ENCODE measurements around the gene KIF3B. TPM values are rescaled to one million over a fixed set of nuclear protein-coding genes. Genes with fewer than 3 reads are reported as not detected.
A peak's percentile ranks its signal among the peaks of the same experiment; 100 is the strongest.
"Not testable (repeated sequence)": the region's sequence is repeated elsewhere in the genome, so short reads cannot be mapped to it uniquely, and the experiment has no call there.

KIF3B gene
- total RNA-seq, 1 donor: 33.1 TPM

DNA sequence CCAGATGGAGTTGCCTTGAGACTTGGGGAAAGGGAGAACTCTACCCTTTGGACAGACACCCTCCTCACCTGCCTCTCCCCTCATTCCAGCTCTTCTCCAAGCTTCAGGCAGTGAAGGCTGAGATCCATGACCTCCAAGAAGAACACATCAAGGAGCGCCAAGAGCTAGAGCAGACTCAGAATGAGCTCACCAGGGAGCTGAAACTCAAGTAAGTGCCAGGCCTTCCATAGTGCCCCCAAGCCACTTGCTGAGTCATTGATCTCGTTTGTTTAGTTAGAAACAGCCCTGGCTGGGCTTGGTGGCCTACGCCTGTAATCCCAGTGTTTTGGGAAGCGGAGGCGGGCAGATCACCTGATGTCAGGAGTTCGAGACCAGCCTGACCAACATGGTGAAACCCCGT, 39.2 kb downstream of the KIF3B start:
- no peak overlapping the region for H3K4me3 ChIP-seq (ENCODE audit: low read depth, low read length)
- no peak for DNase-seq (ENCODE audit: low read depth)
- TF ChIP-seq, protein P1, sequence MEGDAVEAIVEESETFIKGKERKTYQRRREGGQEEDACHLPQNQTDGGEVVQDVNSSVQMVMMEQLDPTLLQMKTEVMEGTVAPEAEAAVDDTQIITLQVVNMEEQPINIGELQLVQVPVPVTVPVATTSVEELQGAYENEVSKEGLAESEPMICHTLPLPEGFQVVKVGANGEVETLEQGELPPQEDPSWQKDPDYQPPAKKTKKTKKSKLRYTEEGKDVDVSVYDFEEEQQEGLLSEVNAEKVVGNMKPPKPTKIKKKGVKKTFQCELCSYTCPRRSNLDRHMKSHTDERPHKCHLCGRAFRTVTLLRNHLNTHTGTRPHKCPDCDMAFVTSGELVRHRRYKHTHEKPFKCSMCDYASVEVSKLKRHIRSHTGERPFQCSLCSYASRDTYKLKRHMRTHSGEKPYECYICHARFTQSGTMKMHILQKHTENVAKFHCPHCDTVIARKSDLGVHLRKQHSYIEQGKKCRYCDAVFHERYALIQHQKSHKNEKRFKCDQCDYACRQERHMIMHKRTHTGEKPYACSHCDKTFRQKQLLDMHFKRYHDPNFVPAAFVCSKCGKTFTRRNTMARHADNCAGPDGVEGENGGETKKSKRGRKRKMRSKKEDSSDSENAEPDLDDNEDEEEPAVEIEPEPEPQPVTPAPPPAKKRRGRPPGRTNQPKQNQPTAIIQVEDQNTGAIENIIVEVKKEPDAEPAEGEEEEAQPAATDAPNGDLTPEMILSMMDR (IDR thresholded peaks at IDR 0.05; ENCODE audit: insufficient read depth, low read length): no peak

DNA sequence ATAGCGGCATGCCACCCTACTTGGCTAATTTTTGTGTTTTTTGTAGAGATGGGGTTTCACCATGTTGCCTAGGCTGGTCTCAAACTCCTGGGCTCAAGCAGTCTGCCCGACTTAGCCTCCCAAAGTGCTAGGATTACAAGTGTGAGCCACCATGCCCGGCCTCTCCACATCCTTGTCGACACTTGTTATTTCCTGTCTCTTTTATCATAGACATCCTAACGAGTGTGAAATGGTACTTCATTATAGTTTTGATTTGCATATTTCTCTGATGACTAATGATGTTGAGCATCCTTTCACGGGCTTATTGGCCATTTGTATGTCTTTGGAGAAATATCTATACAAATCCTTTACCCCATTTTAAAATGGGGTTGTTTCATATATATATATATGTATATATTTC, 41.6 kb downstream of the KIF3B start:
- no peak overlapping the region for H3K4me3 ChIP-seq (ENCODE audit: low read depth, low read length)
- no peak for DNase-seq (ENCODE audit: low read depth)
- TF ChIP-seq, protein P1 (IDR thresholded peaks at IDR 0.05; ENCODE audit: insufficient read depth, low read length): no peak

GRCh38 chr20:32320305-32320704, 42.9 kb downstream of the KIF3B start:
- no peak for DNase-seq (ENCODE audit: low read depth)
- H3K4me3 ChIP-seq (ENCODE audit: low read depth, low read length): no peak overlapping the region
- TF ChIP-seq, protein P1 (IDR thresholded peaks at IDR 0.05; ENCODE audit: insufficient read depth, low read length): no peak

DNA sequence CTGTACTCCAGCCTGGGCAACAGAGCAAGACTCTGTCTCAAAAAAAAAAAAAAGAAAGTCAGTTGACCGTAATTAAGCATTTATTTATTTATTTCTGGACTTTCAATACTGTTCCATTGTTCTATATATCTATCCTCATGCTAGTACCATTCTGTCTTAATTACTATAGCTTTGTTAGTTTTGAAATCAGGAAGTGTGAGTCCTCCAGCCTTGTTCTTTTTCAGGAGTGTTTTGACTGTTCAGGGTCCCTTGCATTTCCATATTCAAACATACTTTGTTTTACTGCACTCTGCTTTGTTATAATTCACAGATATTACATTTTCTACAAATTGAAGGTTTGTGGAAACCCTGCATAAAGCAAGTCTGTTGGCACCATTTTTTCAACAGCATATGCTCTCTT, 43.9 kb downstream of the KIF3B start:
- TF ChIP-seq, protein P1 (IDR thresholded peaks at IDR 0.05; ENCODE audit: insufficient read depth, low read length): no peak
- no peak for DNase-seq (ENCODE audit: low read depth)
- H3K4me3 ChIP-seq (ENCODE audit: low read depth, low read length): no peak overlapping the region

DNA sequence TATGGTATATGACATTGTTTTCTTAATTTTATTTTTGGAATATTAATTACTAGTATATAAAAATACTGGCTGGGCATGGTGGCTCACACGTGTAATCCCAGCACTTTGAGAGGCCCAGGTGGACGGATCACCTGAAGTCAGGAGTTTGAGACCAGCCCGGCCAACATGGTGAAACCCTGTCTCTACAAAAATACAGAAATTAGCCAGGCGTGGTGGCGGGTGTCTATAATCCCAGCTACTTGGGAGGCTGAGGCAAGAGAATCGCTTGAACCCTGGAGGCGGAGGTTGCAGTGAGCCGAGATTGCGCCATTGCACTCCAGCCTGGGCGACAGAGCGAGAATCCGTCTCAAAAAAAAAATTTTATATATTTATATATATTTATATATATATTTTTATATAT, 44.8 kb downstream of the KIF3B start:
- DNase-seq (ENCODE audit: low read depth); H3K4me3 ChIP-seq (ENCODE audit: low read depth, low read length): not testable (repeated sequence)

GRCh38 chr20:32323761-32324160, 46.3 kb downstream of the KIF3B start:
- not testable (repeated sequence) for DNase-seq (ENCODE audit: low read depth)

DNA sequence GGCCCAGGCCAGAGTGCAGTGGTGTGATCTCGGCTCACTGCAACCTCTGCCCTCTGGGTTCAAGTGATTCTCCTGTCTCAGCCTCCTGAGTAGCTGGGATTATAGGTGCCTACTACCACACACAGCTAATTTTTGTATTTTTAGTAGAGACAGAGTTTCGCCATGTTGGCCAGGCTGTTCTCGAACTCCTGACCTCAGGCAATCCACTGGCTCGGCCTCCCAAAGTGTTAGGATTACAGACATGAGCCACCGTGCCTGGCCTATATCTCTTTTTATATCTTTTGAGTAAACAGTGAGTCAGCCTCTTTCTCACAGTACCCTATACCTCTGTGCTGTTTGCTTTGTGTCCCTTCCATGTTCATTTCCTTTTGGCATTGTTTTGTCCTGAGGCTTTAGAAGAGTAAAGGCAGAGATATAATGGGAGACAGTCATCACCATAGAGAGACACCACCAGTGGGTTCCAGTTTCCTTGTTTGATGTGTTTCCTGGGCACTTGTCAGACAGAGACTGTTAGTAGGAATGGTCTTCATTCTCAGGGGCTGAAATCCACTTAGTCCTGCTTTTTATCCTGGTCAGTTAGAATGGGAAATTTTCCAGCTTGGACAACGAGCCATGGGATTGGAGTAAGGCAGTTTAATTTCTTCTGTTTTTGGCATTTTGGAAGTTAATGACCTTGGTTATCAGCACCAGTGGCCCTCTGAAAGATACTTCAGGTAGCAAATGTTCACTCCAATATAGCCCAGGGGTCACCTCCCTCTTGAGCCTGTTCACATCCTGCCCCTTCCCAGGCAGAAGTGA, 48.5 kb downstream of the KIF3B start:
- no peak overlapping the region for H3K4me3 ChIP-seq (ENCODE audit: low read depth, low read length)
- TF ChIP-seq, protein P1 (IDR thresholded peaks at IDR 0.05; ENCODE audit: insufficient read depth, low read length): no peak
- DNase-seq (ENCODE audit: low read depth): peak; percentile 76

More at GRCh38 chr20:32323761-32324160, 46.3 kb downstream of the KIF3B start:
- H3K4me3 ChIP-seq (ENCODE audit: low read depth, low read length): not testable (repeated sequence)

- TF ChIP-seq, protein P1 (IDR thresholded peaks at IDR 0.05; ENCODE audit: insufficient read depth, low read length): no peak
- DNase-seq (ENCODE audit: low read depth): peak; percentile 12
- H3K4me3 ChIP-seq (ENCODE audit: low read depth, low read length): no peak overlapping the region
Measured at GRCh38 chr20:32326504-32326845, 49.0 kb downstream of the KIF3B start.

Measured in fibroblast of the aortic adventitia (primary cell).